HG02852 (cell line): Measurements from ENCODE around the gene IL1R1.

ENCODE experiments used
- ATAC-seq: cut with Tn5 transposase; IDR thresholded peaks from one replicate; pipeline ENCODE4 v1.9.1; 2021; ENCODE audit warnings: mild to moderate bottlenecking, moderate library complexity; ENCODE audit not compliant: unreplicated experiment

The IL1R1 gene

GRCh38 chr2:102137138-102137537 is 5.4 kb upstream of the IL1R1 start:
- no peak for ATAC-seq

GRCh38 chr2:102138331-102138730 is 4.2 kb upstream of the IL1R1 start:
- ATAC-seq: no peak

- ATAC-seq: no peak
Measured at GRCh38 chr2:102139851-102140250, 2.7 kb upstream of the IL1R1 start.

GRCh38 chr2:102140377-102140776 is 2.2 kb upstream of the IL1R1 start:
- ATAC-seq: no peak

- no peak for ATAC-seq
Measured at GRCh38 chr2:102141011-102141943, 1.3 kb upstream of the IL1R1 start.

GRCh38 chr2:102142829-102143449 is 393 bp downstream of the IL1R1 start:
- no peak for ATAC-seq

- ATAC-seq: no peak
Measured at GRCh38 chr2:102143450-102143985, 972 bp downstream of the IL1R1 start.

GRCh38 chr2:102144128-102144527 is 1.6 kb downstream of the IL1R1 start:
- no peak for ATAC-seq

GRCh38 chr2:102145107-102145506 is 2.6 kb downstream of the IL1R1 start:
- ATAC-seq: no peak

GRCh38 chr2:102145934-102146333 is 3.4 kb downstream of the IL1R1 start:
- no peak for ATAC-seq

- no peak for ATAC-seq
Measured at GRCh38 chr2:102147935-102148334, 5.4 kb downstream of the IL1R1 start.

- ATAC-seq: no peak
Measured at GRCh38 chr2:102149243-102149642, 6.7 kb downstream of the IL1R1 start.

- ATAC-seq: no peak
Measured at GRCh38 chr2:102149644-102150455, 7.3 kb downstream of the IL1R1 start.

- no peak for ATAC-seq
Measured at GRCh38 chr2:102154364-102154763, 11.8 kb downstream of the IL1R1 start.

GRCh38 chr2:102154946-102155702 is 12.6 kb downstream of the IL1R1 start:
- ATAC-seq: no peak

GRCh38 chr2:102155703-102156515 is 13.4 kb downstream of the IL1R1 start:
- no peak for ATAC-seq

GRCh38 chr2:102158011-102158755 is 15.6 kb downstream of the IL1R1 start:
- no peak for ATAC-seq

GRCh38 chr2:102159295-102159694 is 16.7 kb downstream of the IL1R1 start:
- ATAC-seq: no peak
